ES-I3 (cell line): ENCODE results near the gene NKAP.
"Not testable (repeated sequence)": the region's sequence is repeated elsewhere in the genome, so short reads cannot be mapped to it uniquely, and the experiment has no call there.

Experiments used
- H3K36me3 ChIP-seq: 2 replicates; pipeline ENCODE4 v1.6.1; 2013; ENCODE audit warnings: mild to moderate bottlenecking, low read length, control low read depth, moderate library complexity; ENCODE audit not compliant: insufficient read depth
- H3K4me1 ChIP-seq: 2 replicates; pipeline ENCODE4 v1.6.1; 2013; ENCODE audit warnings: mild to moderate bottlenecking, control low read depth, low read length; ENCODE audit not compliant: insufficient read depth
- H3K9ac ChIP-seq: 2 replicates; pipeline ENCODE4 v1.6.1; 2013; ENCODE audit warnings: low read depth, mild to moderate bottlenecking, low read length, moderate library complexity
- H3K9me3 ChIP-seq: 2 replicates; pipeline ENCODE4 v1.6.1; 2013; ENCODE audit warnings: mild to moderate bottlenecking, low read length, moderate library complexity; ENCODE audit not compliant: control insufficient read depth, insufficient read depth

The NKAP gene

GRCh38 chrX:119895843-119896326 is 47.7 kb downstream of the NKAP start, which contains the start of gene AKAP14:
Gene AKAP14, plus strand, starts transcription at chrX:119895893. Its CDS starts 7,331 bp downstream, at chrX:119903224.
- H3K9ac ChIP-seq = no peak within 1 kb of the TSS
- H3K9me3 ChIP-seq = no peaks in the 10 kb centered on the region
- peaks cover 14% of the 10 kb centered on the region; the same call in 1 of the 2 replicates for H3K4me1 ChIP-seq
- no peaks in the 10 kb centered on the region for H3K36me3 ChIP-seq

- H3K4me1 ChIP-seq = peaks cover 12% of the 10 kb centered on the region; the same call in 1 of the 2 replicates
- not testable (repeated sequence) for H3K36me3 ChIP-seq, H3K9me3 ChIP-seq, H3K9ac ChIP-seq
Observed at GRCh38 chrX:119891961-119892692, 51.4 kb downstream of the NKAP start.

- H3K9ac ChIP-seq, H3K36me3 ChIP-seq, H3K9me3 ChIP-seq: not testable (repeated sequence)
- H3K4me1 ChIP-seq = peaks cover 10% of the 10 kb centered on the region; the same call in 1 of the 2 replicates
Observed at GRCh38 chrX:119890626-119891025, 52.9 kb downstream of the NKAP start.

- H3K9ac ChIP-seq = peak overlapping the region; percentile 56; the same call in 1 of the 2 replicates
- no peaks in the 10 kb centered on the region for H3K36me3 ChIP-seq
- H3K4me1 ChIP-seq = peaks cover 8% of the 10 kb centered on the region; the same call in 1 of the 2 replicates
- H3K9me3 ChIP-seq = no peaks in the 10 kb centered on the region
Observed at GRCh38 chrX:119887721-119888425, 55.7 kb downstream of the NKAP start.

GRCh38 chrX:119885554-119886428 is 57.8 kb downstream of the NKAP start:
- Histone ChIP-seq H3K36me3 (no peaks in the 10 kb centered on the region), H3K9me3 (no peaks in the 10 kb centered on the region; the same call in 1 of the 2 replicates), H3K9ac (no peak overlapping the region), H3K4me1 (0 out of 2 replicates have a peak, but pooled peaks cover 6% of the 10 kb centered on the region)

GRCh38 chrX:119880552-119881437 is 62.8 kb downstream of the NKAP start:
- no peaks in the 10 kb centered on the region; the same call in 1 of the 2 replicates for H3K9me3 ChIP-seq
- H3K4me1 ChIP-seq = no peaks in the 10 kb centered on the region
- no peak overlapping the region for H3K9ac ChIP-seq
- no peaks in the 10 kb centered on the region for H3K36me3 ChIP-seq

- Histone ChIP-seq H3K9me3 (no peaks in the 10 kb centered on the region; the same call in 1 of the 2 replicates), H3K9ac (no peak overlapping the region), H3K4me1 (no peaks in the 10 kb centered on the region), H3K36me3 (no peaks in the 10 kb centered on the region)
Observed at GRCh38 chrX:119880076-119880475, 63.5 kb downstream of the NKAP start.

GRCh38 chrX:119878740-119879139 is 64.8 kb downstream of the NKAP start:
- Histone ChIP-seq H3K4me1 (no peaks in the 10 kb centered on the region), H3K9me3 (no peaks in the 10 kb centered on the region; the same call in 1 of the 2 replicates), H3K9ac (no peak overlapping the region), H3K36me3 (no peaks in the 10 kb centered on the region)

- H3K9ac ChIP-seq = peak within 1 kb of the TSS; percentile 70
- no peaks in the 10 kb centered on the region for H3K9me3 ChIP-seq
- H3K4me1 ChIP-seq = no peaks in the 10 kb centered on the region
Observed at GRCh38 chrX:119871599-119872395, 71.8 kb downstream of the NKAP start, which contains the start of the genes NDUFA1 and RNF113A. Gene NDUFA1, plus strand, starts transcription at chrX:119871832. Its CDS starts 80 bp downstream, at chrX:119871912. Gene RNF113A, minus strand, starts transcription at chrX:119871733. Its CDS starts 120 bp downstream, at chrX:119871613.

GRCh38 chrX:119871245-119871598 is 72.3 kb downstream of the NKAP start:
- no peaks in the 10 kb centered on the region for H3K36me3 ChIP-seq
- no peaks in the 10 kb centered on the region for H3K4me1 ChIP-seq
- H3K9ac ChIP-seq = peak overlapping the region; percentile 70
- H3K9me3 ChIP-seq = no peaks in the 10 kb centered on the region

More at GRCh38 chrX:119871599-119872395, 71.8 kb downstream of the NKAP start, which contains the start of the genes NDUFA1 and RNF113A:
- no peaks in the 10 kb centered on the region for H3K36me3 ChIP-seq
